NT2/D1 (cell line): ENCODE measurements around the gene ADAMTS13.

ENCODE experiments used
- YY1 ChIP-seq: IDR thresholded peaks from 2 replicates; pipeline ENCODE4 v1.6.1; 2011; ENCODE audit not compliant: insufficient read length, insufficient read depth
- ZNF274 ChIP-seq: IDR thresholded peaks from 2 replicates; pipeline ENCODE4 v1.6.1; 2011; ENCODE audit warnings: mild to moderate bottlenecking, low read depth, low read length

DNA sequence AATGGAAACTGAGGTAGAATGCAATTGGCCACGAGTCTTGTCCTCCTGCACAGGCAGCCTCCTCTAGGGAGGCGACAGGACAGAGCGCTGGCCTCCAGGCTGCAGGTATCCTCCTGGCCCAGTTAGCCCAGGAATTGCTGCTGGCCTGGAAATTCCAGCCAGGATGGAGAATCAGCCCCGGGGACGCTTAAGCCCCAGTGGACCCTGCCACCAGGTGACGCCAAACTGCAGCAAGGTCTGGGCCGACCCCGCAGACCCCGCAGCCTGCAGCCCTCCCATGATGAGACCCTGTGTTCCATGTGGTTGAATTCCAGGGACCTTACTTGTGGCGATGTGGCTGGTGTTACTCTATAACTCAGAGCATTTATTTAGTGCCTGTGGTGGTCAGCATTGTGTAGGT lies 44.9 kb downstream of the ADAMTS13 start:
- TF ChIP-seq YY1 (no peak), ZNF274 (no peak)
